Measurements from ENCODE around the gene PEX10.

The PEX10 gene

DNA sequence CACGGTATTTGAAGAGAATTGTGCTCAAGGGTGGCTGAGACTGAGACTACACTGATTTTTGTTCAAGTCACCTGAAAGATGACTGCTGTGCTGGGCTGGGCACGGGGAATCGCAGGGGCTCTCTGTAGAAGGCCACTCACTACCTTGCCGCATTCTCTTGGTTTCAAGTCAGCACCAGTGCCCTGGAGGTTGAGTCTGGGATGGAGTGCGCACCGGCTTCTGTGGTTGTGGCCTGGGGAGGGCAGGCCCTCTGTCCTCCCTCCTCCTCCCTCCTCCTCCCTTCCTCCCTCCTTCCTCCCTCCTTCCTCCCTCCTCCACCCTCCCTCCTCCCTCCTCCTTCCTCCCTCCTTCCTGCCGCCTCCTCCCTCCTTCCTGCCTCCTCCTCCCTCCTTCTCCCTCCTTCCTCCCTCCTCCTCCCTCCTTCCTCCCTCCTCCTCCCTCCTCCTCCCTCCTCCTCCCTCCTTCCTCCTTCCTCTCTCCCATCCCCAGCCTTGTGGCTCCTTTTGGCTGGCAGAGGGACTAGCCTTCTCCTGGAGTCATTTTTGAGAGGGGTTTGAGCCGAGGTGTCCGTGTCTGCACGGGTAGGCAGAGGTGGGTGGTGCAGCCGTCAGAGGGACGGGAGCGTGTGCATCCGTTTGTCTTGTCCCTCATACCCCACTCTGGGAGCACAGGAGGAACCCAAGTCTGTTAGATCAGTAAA, 11.3 kb downstream of the PEX10 start:
- Histone ChIP-seq H3K4me2 (ENCODE audit: insufficient read depth, low read length, poor library complexity, severe bottlenecking) (no peak overlapping the region), H2BK15ac (ENCODE audit: low read length) (no peak overlapping the region), H4K8ac (ENCODE audit: low read depth, low read length) (no peak overlapping the region), H3K79me1 (ENCODE audit: low read depth, low read length) (peaks cover 6% of the 10 kb centered on the region), H3K27ac (replicated peaks; ENCODE audit: low read length) (no peak overlapping the region), H3K18ac (ENCODE audit: low read length) (no peak overlapping the region), H3K4ac (ENCODE audit: low read length) (no peak overlapping the region), H3K23ac (ENCODE audit: low read depth, low read length, poor library complexity) (no peak overlapping the region), H3K27me3 (ENCODE audit: control insufficient read depth in 3 of 3, insufficient read depth in 3 of 3, low read depth in 1 of 3, low read length in 3 of 3) (no peaks in the 10 kb centered on the region), H4K91ac (ENCODE audit: low read depth, low read length, poor library complexity) (no peak overlapping the region), H3K14ac (ENCODE audit: low read length) (no peak overlapping the region), H2AK5ac (ENCODE audit: low read depth, low read length) (no peak overlapping the region), H3K9ac (ENCODE audit: low read depth, low read length, poor library complexity) (no peak overlapping the region), H2BK120ac (ENCODE audit: low read depth, low read length) (no peak overlapping the region), H2BK12ac (ENCODE audit: low read length) (no peak overlapping the region), H3K4me1 (ENCODE audit: control insufficient read depth in 2 of 2, insufficient read depth in 1 of 2, low read depth in 1 of 2, low read length in 2 of 2) (no peaks in the 10 kb centered on the region), H3K36me3 (replicated peaks in 1 of 2; ENCODE audit: control insufficient read depth in 2 of 2, insufficient read depth in 2 of 2, low read length in 2 of 2) (peaks cover 61 to 95% of the 10 kb centered on the region in 2 donors), H2AFZ (ENCODE audit: low read length) (no peak overlapping the region), H3K4me3 (ENCODE audit: low read length in 2 of 2) (no peak overlapping the region), H3K9me3 (replicated peaks in 1 of 2; ENCODE audit: control insufficient read depth in 2 of 2, insufficient read depth in 1 of 2, low read depth in 1 of 2, low read length in 2 of 2) (no peaks in the 10 kb centered on the region), H2BK5ac (ENCODE audit: low read length) (no peak overlapping the region)
- WGBS, 2 donors (ENCODE audit: extremely low coverage in 2 of 2, insufficient read length in 2 of 2, insufficient replicate concordance in 1 of 2): no CpG with 5 or more reads among the region's 14 CpGs
- no peak for DNase-seq (ENCODE audit: low spot score)

GRCh38 chr1:2400576-2400909, 11.8 kb downstream of the PEX10 start:
- no peak overlapping the region for H3K14ac ChIP-seq (ENCODE audit: low read length)
- WGBS, 2 donors (ENCODE audit: extremely low coverage in 2 of 2, insufficient read length in 2 of 2, insufficient replicate concordance in 1 of 2): no CpG with 5 or more reads among the region's 10 CpGs
- H3K36me3 ChIP-seq (replicated peaks in 1 of 2; ENCODE audit: control insufficient read depth in 2 of 2, insufficient read depth in 2 of 2, low read length in 2 of 2): peaks cover 60 to 96% of the 10 kb centered on the region in 2 donors
- H2AFZ ChIP-seq (ENCODE audit: low read length): no peak overlapping the region
- no peak overlapping the region for H2BK15ac ChIP-seq (ENCODE audit: low read length)
- no peak overlapping the region for H2BK5ac ChIP-seq (ENCODE audit: low read length)
- no peak overlapping the region for H4K8ac ChIP-seq (ENCODE audit: low read depth, low read length)
- no peak overlapping the region for H3K18ac ChIP-seq (ENCODE audit: low read length)
- H3K9me3 ChIP-seq (replicated peaks in 1 of 2; ENCODE audit: control insufficient read depth in 2 of 2, insufficient read depth in 1 of 2, low read depth in 1 of 2, low read length in 2 of 2): no peaks in the 10 kb centered on the region
- H3K4me1 ChIP-seq (ENCODE audit: control insufficient read depth in 2 of 2, insufficient read depth in 1 of 2, low read depth in 1 of 2, low read length in 2 of 2): no peaks in the 10 kb centered on the region
- H3K79me1 ChIP-seq (ENCODE audit: low read depth, low read length): peaks cover 7% of the 10 kb centered on the region
- no peak overlapping the region for H2AK5ac ChIP-seq (ENCODE audit: low read depth, low read length)
- no peak overlapping the region for H3K9ac ChIP-seq (ENCODE audit: low read depth, low read length, poor library complexity)
- no peak overlapping the region for H3K4me2 ChIP-seq (ENCODE audit: insufficient read depth, low read length, poor library complexity, severe bottlenecking)
- H3K27ac ChIP-seq (replicated peaks; ENCODE audit: low read length): no peak overlapping the region
- no peak overlapping the region for H3K23ac ChIP-seq (ENCODE audit: low read depth, low read length, poor library complexity)
- H3K27me3 ChIP-seq (ENCODE audit: control insufficient read depth in 3 of 3, insufficient read depth in 3 of 3, low read depth in 1 of 3, low read length in 3 of 3): no peaks in the 10 kb centered on the region
- no peak overlapping the region for H3K4ac ChIP-seq (ENCODE audit: low read length)
- H4K91ac ChIP-seq (ENCODE audit: low read depth, low read length, poor library complexity): no peak overlapping the region
- no peak overlapping the region for H2BK120ac ChIP-seq (ENCODE audit: low read depth, low read length)
- no peak overlapping the region for H3K4me3 ChIP-seq (ENCODE audit: low read length in 2 of 2)
- no peak for DNase-seq (ENCODE audit: low spot score)
- H2BK12ac ChIP-seq (ENCODE audit: low read length): no peak overlapping the region

GRCh38 chr1:2399890-2400575, 12.3 kb downstream of the PEX10 start:
- Histone ChIP-seq H3K27me3 (ENCODE audit: control insufficient read depth in 3 of 3, insufficient read depth in 3 of 3, low read depth in 1 of 3, low read length in 3 of 3) (no peaks in the 10 kb centered on the region), H3K23ac (ENCODE audit: low read depth, low read length, poor library complexity) (no peak overlapping the region), H3K14ac (ENCODE audit: low read length) (no peak overlapping the region), H3K79me1 (ENCODE audit: low read depth, low read length) (peaks cover 11% of the 10 kb centered on the region), H3K18ac (ENCODE audit: low read length) (no peak overlapping the region), H2BK120ac (ENCODE audit: low read depth, low read length) (no peak overlapping the region), H3K27ac (replicated peaks; ENCODE audit: low read length) (no peak overlapping the region), H3K4me3 (ENCODE audit: low read length in 2 of 2) (no peak overlapping the region), H3K4ac (ENCODE audit: low read length) (no peak overlapping the region), H3K9me3 (replicated peaks in 1 of 2; ENCODE audit: control insufficient read depth in 2 of 2, insufficient read depth in 1 of 2, low read depth in 1 of 2, low read length in 2 of 2) (no peaks in the 10 kb centered on the region), H3K9ac (ENCODE audit: low read depth, low read length, poor library complexity) (no peak overlapping the region), H2BK15ac (ENCODE audit: low read length) (no peak overlapping the region), H4K8ac (ENCODE audit: low read depth, low read length) (no peak overlapping the region), H2AK5ac (ENCODE audit: low read depth, low read length) (no peak overlapping the region), H4K91ac (ENCODE audit: low read depth, low read length, poor library complexity) (no peak overlapping the region), H3K4me1 (ENCODE audit: control insufficient read depth in 2 of 2, insufficient read depth in 1 of 2, low read depth in 1 of 2, low read length in 2 of 2) (no peaks in the 10 kb centered on the region), H2BK5ac (ENCODE audit: low read length) (no peak overlapping the region), H2AFZ (ENCODE audit: low read length) (no peak overlapping the region), H2BK12ac (ENCODE audit: low read length) (no peak overlapping the region), H3K4me2 (ENCODE audit: insufficient read depth, low read length, poor library complexity, severe bottlenecking) (no peak overlapping the region), H3K36me3 (replicated peaks in 1 of 2; ENCODE audit: control insufficient read depth in 2 of 2, insufficient read depth in 2 of 2, low read length in 2 of 2) (peaks cover 58 to 96% of the 10 kb centered on the region in 2 donors)
- no peak for DNase-seq (ENCODE audit: low spot score)
- no CpG with 5 or more reads among the region's 22 CpGs for WGBS, 2 donors (ENCODE audit: extremely low coverage in 2 of 2, insufficient read length in 2 of 2, insufficient replicate concordance in 1 of 2)

DNA sequence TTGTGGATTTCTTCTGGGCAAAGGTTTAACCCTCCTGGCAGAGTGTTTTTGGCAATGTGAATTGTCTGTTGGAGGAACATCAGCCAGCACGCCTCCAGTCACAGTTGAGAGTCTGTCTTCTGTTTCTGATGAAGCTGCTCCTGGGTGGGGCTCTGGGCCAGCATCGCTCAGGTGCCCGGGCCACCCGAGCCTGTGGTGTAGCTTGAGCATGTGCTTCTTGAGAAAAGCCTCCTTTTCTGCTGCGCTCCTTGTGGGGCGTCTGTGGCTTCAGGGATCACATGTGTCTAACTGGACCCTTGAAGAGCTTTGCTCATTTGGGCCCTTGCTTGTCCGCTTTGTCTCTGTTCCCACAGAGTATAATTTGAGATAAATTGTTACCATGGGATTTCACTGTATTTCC, 13.5 kb downstream of the PEX10 start:
- Histone ChIP-seq H3K79me1 (ENCODE audit: low read depth, low read length) (peaks cover 19% of the 10 kb centered on the region), H3K4me1 (ENCODE audit: control insufficient read depth in 2 of 2, insufficient read depth in 1 of 2, low read depth in 1 of 2, low read length in 2 of 2) (peaks cover 0 to 2% of the 10 kb centered on the region in 2 donors), H3K27me3 (ENCODE audit: control insufficient read depth in 3 of 3, insufficient read depth in 3 of 3, low read depth in 1 of 3, low read length in 3 of 3) (no peaks in the 10 kb centered on the region), H2BK5ac (ENCODE audit: low read length) (no peak overlapping the region), H4K8ac (ENCODE audit: low read depth, low read length) (no peak overlapping the region), H3K18ac (ENCODE audit: low read length) (no peak overlapping the region), H2AK5ac (ENCODE audit: low read depth, low read length) (no peak overlapping the region), H3K4me3 (ENCODE audit: low read length in 2 of 2) (no peak overlapping the region), H2BK12ac (ENCODE audit: low read length) (no peak overlapping the region), H3K4me2 (ENCODE audit: insufficient read depth, low read length, poor library complexity, severe bottlenecking) (no peak overlapping the region), H4K91ac (ENCODE audit: low read depth, low read length, poor library complexity) (no peak overlapping the region), H3K14ac (ENCODE audit: low read length) (no peak overlapping the region), H2AFZ (ENCODE audit: low read length) (no peak overlapping the region), H3K9me3 (replicated peaks in 1 of 2; ENCODE audit: control insufficient read depth in 2 of 2, insufficient read depth in 1 of 2, low read depth in 1 of 2, low read length in 2 of 2) (no peaks in the 10 kb centered on the region), H2BK120ac (ENCODE audit: low read depth, low read length) (no peak overlapping the region), H3K4ac (ENCODE audit: low read length) (no peak overlapping the region), H3K9ac (ENCODE audit: low read depth, low read length, poor library complexity) (no peak overlapping the region), H3K27ac (replicated peaks; ENCODE audit: low read length) (no peak overlapping the region), H3K23ac (ENCODE audit: low read depth, low read length, poor library complexity) (no peak overlapping the region), H3K36me3 (replicated peaks in 1 of 2; ENCODE audit: control insufficient read depth in 2 of 2, insufficient read depth in 2 of 2, low read length in 2 of 2) (peaks cover 57 to 96% of the 10 kb centered on the region in 2 donors), H2BK15ac (ENCODE audit: low read length) (no peak overlapping the region)
- no CpG with 5 or more reads among the region's 7 CpGs for WGBS, 2 donors (ENCODE audit: extremely low coverage in 2 of 2, insufficient read length in 2 of 2, insufficient replicate concordance in 1 of 2)
- DNase-seq (ENCODE audit: low spot score): no peak
